ENCODE results near the gene MIA. TPM values are rescaled to one million over a fixed set of nuclear protein-coding genes. Genes with fewer than 3 reads are reported as not detected.

Gene MIA
- total and polyA plus RNA-seq, 9 of the 15 experiments (the other 6 are each of a cell fraction or from before 2014, with no cell fraction given) = 0.21 TPM; not detected in 8

- POLR2A ChIA-PET = interaction anchor here (0.6 to 1.1 kb wide), 3 partner anchors 18 to 50 kb away, joined by 3 read pairs; no protein-coding TSS in a partner anchor
- 78% methylated on average over 5 of the region's 5 CpGs for WGBS (ENCODE audit: insufficient coverage, low coverage, missing lambda C conversion rate)
- H4K20me1 ChIP-seq (replicated peaks; ENCODE audit: control insufficient read depth, insufficient read depth, low read length) = no peaks in the 10 kb centered on the region
- H3K9ac ChIP-seq (ENCODE audit: insufficient read depth in 1 of 2, low read depth in 2 of 2, low read length in 2 of 2) = peak overlapping the region in 1 of 2 experiments; percentile 64; a peak in 1 of 4 replicates
- CTCF ChIA-PET (ENCODE audit: low intra/inter-chr PET ratio) = no interaction called here
- no peak overlapping the region for H2AFZ ChIP-seq (ENCODE audit: low read depth, low read length)
- no TSS peak for BruUV-seq (replicated peaks)
- no peak for TF ChIP-seq PHF21A (IDR thresholded peaks at IDR 0.05; ENCODE audit: borderline replicate concordance, low read depth)
- TF ChIP-seq SRF (CRISPR knock-in tag; IDR thresholded peaks at IDR 0.05) = no peak
- DNase-seq (ENCODE audit: extremely low read depth in 1 of 4, low spot score in 3 of 4) (no peak), FAIRE-seq (no peak), ATAC-seq (no peak)
- no peaks in the 10 kb centered on the region for H3K9me1 ChIP-seq (ENCODE audit: control insufficient read depth, insufficient read depth, low read length)
- H3K36me3 ChIP-seq (ENCODE audit: control insufficient read depth, insufficient read depth, low read length) = no peaks in the 10 kb centered on the region
- H3K27ac ChIP-seq (ENCODE audit: extremely low read depth, low read depth, low read length) = no peak overlapping the region
- H3K4me1 ChIP-seq (replicated peaks in 1 of 2; ENCODE audit: control insufficient read depth in 2 of 2, insufficient read depth in 2 of 2, low read length in 2 of 2) = peaks cover 12 to 23% of the 10 kb centered on the region in 2 experiments; a peak in 4 of 5 replicates
- H3K9me3 ChIP-seq (replicated peaks; ENCODE audit: control insufficient read depth, insufficient read depth, low read depth, low read length) = no peaks in the 10 kb centered on the region
- H3K4me2 ChIP-seq (ENCODE audit: insufficient read depth, low read length) = no peak overlapping the region
- no peaks in the 10 kb centered on the region for H3K79me2 ChIP-seq (ENCODE audit: control insufficient read depth, insufficient read depth, low read length)
- H3K4me3 ChIP-seq = no peak overlapping the region
- intact Hi-C loops (cut with micrococcal nuclease) = no loop called here
- H3K27me3 ChIP-seq (ENCODE audit: control insufficient read depth in 2 of 2, insufficient read depth in 2 of 2, low read length in 2 of 2) = no peaks in the 10 kb centered on the region
- in situ Hi-C loops (cut with MboI) = no loop called here
These were observed 5.3 kb downstream of the MIA start for GRCh38 chr19:40780582-40780981.

GRCh38 chr19:40781140-40781539, 5.8 kb downstream of the MIA start:
- H3K79me2 ChIP-seq (ENCODE audit: control insufficient read depth, insufficient read depth, low read length) = no peaks in the 10 kb centered on the region
- H3K9me1 ChIP-seq (ENCODE audit: control insufficient read depth, insufficient read depth, low read length) = no peaks in the 10 kb centered on the region
- ATAC-seq (no peak), FAIRE-seq (no peak), DNase-seq (ENCODE audit: extremely low read depth in 1 of 4, low spot score in 3 of 4) (no peak)
- intact Hi-C loops (cut with micrococcal nuclease) = no loop called here
- H3K9me3 ChIP-seq (replicated peaks; ENCODE audit: control insufficient read depth, insufficient read depth, low read depth, low read length) = no peaks in the 10 kb centered on the region
- H3K4me3 ChIP-seq = no peak overlapping the region
- H3K36me3 ChIP-seq (ENCODE audit: control insufficient read depth, insufficient read depth, low read length) = no peaks in the 10 kb centered on the region
- ChIA-PET CTCF (ENCODE audit: low intra/inter-chr PET ratio) (no interaction called here), POLR2A (no interaction called here)
- no peak overlapping the region for H3K9ac ChIP-seq (ENCODE audit: insufficient read depth in 1 of 2, low read depth in 2 of 2, low read length in 2 of 2)
- TF ChIP-seq SPI1 (IDR thresholded peaks at IDR 0.05; ENCODE audit: borderline replicate concordance, low read depth, low read length) (no peak), NFXL1 (CRISPR knock-in tag; IDR thresholded peaks at IDR 0.05) (no peak), CBX2 (IDR thresholded peaks at IDR 0.05; ENCODE audit: insufficient read depth, low read length, poor library complexity, severe bottlenecking) (no peak), MYC (IDR thresholded peaks at IDR 0.05; ENCODE audit: low read depth, low read length) (no peak), MYC (CRISPR knock-in tag; IDR thresholded peaks at IDR 0.05; ENCODE audit: borderline replicate concordance, low read depth) (no peak), NCOR1 (IDR thresholded peaks at IDR 0.05) (no peak), NR2F6 (CRISPR knock-in tag; IDR thresholded peaks at IDR 0.05) (no peak)
- H3K27ac ChIP-seq (ENCODE audit: extremely low read depth, low read depth, low read length) = no peak overlapping the region
- H2AFZ ChIP-seq (ENCODE audit: low read depth, low read length) = no peak overlapping the region
- H3K4me1 ChIP-seq (replicated peaks in 1 of 2; ENCODE audit: control insufficient read depth in 2 of 2, insufficient read depth in 2 of 2, low read length in 2 of 2) = peaks cover 12 to 23% of the 10 kb centered on the region in 2 experiments; a peak in 4 of 5 replicates
- in situ Hi-C loops (cut with MboI) = no loop called here
- no peaks in the 10 kb centered on the region for H4K20me1 ChIP-seq (replicated peaks; ENCODE audit: control insufficient read depth, insufficient read depth, low read length)
- 82% methylated on average over 7 of the region's 7 CpGs for WGBS (ENCODE audit: insufficient coverage, low coverage, missing lambda C conversion rate)
- no peaks in the 10 kb centered on the region for H3K27me3 ChIP-seq (ENCODE audit: control insufficient read depth in 2 of 2, insufficient read depth in 2 of 2, low read length in 2 of 2)
- H3K4me2 ChIP-seq (ENCODE audit: insufficient read depth, low read length) = no peak overlapping the region
- BruUV-seq (replicated peaks) = no TSS peak

Data from K562 (cell line).